HL-60 (cell line): ENCODE results near the gene WRAP53.

Experiments used
- CTCF ChIP-seq: IDR thresholded peaks from one replicate; pipeline ENCODE4 v1.5.1; 2011; ENCODE audit warnings: low read length, control low read depth, inconsistent platforms; ENCODE audit not compliant: insufficient read depth
- GABPA ChIP-seq: IDR thresholded peaks from 2 replicates; pipeline ENCODE4 v1.6.1; 2012; ENCODE audit warnings: low read depth
- POLR2AphosphoS5 ChIP-seq: IDR thresholded peaks from 2 replicates; pipeline ENCODE4 v1.6.1; 2012; ENCODE audit warnings: low read depth
- SPI1 ChIP-seq: IDR thresholded peaks from 2 replicates; pipeline ENCODE4 v1.6.1; 2012; ENCODE audit warnings: low read depth, mild to moderate bottlenecking, borderline replicate concordance
- TF ChIP-seq, protein P1 (sequence below): IDR thresholded peaks from 2 replicates; pipeline ENCODE4 v1.6.1; 2012; ENCODE audit warnings: low read depth; ENCODE audit not compliant: insufficient replicate concordance

DNA sequence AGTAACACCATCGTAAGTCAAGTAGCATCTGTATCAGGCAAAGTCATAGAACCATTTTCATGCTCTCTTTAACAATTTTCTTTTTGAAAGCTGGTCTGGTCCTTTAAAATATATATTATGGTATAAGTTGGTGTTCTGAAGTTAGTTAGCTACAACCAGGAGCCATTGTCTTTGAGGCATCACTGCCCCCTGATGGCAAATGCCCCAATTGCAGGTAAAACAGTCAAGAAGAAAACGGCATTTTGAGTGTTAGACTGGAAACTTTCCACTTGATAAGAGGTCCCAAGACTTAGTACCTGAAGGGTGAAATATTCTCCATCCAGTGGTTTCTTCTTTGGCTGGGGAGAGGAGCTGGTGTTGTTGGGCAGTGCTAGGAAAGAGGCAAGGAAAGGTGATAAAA, 15.0 kb upstream of the WRAP53 start:
- TF ChIP-seq CTCF (no peak), POLR2AphosphoS5 (no peak), SPI1 (no peak), GABPA (no peak)
- TF ChIP-seq, protein P1, sequence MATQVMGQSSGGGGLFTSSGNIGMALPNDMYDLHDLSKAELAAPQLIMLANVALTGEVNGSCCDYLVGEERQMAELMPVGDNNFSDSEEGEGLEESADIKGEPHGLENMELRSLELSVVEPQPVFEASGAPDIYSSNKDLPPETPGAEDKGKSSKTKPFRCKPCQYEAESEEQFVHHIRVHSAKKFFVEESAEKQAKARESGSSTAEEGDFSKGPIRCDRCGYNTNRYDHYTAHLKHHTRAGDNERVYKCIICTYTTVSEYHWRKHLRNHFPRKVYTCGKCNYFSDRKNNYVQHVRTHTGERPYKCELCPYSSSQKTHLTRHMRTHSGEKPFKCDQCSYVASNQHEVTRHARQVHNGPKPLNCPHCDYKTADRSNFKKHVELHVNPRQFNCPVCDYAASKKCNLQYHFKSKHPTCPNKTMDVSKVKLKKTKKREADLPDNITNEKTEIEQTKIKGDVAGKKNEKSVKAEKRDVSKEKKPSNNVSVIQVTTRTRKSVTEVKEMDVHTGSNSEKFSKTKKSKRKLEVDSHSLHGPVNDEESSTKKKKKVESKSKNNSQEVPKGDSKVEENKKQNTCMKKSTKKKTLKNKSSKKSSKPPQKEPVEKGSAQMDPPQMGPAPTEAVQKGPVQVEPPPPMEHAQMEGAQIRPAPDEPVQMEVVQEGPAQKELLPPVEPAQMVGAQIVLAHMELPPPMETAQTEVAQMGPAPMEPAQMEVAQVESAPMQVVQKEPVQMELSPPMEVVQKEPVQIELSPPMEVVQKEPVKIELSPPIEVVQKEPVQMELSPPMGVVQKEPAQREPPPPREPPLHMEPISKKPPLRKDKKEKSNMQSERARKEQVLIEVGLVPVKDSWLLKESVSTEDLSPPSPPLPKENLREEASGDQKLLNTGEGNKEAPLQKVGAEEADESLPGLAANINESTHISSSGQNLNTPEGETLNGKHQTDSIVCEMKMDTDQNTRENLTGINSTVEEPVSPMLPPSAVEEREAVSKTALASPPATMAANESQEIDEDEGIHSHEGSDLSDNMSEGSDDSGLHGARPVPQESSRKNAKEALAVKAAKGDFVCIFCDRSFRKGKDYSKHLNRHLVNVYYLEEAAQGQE, result no peak
